Glutamatergic neuron (in vitro differentiated cells): ENCODE data around the gene RPIA. TPM values are rescaled to one million over a fixed set of nuclear protein-coding genes. Genes with fewer than 3 reads are reported as not detected.
"Not testable (repeated sequence)": the region's sequence is repeated elsewhere in the genome, so short reads cannot be mapped to it uniquely, and the experiment has no call there.

Source experiments
- DNase-seq: peaks from one replicate; pipeline ENCODE4 v3.0.0; 2022
- H3K27ac Mint-ChIP-seq: one replicate; pipeline ENCODE4 v1.8.0; 2020; ENCODE audit warnings: mild to moderate bottlenecking, mixed read lengths, inconsistent platforms; ENCODE audit not compliant: unreplicated experiment
- H3K27me3 Mint-ChIP-seq: one replicate; pipeline ENCODE4 v1.8.0; 2020; ENCODE audit warnings: mild to moderate bottlenecking, moderate library complexity, mixed read lengths, inconsistent platforms; ENCODE audit not compliant: unreplicated experiment
- H3K36me3 Mint-ChIP-seq: one replicate; pipeline ENCODE4 v1.8.0; 2020; ENCODE audit warnings: mild to moderate bottlenecking, mixed read lengths, inconsistent platforms; ENCODE audit not compliant: unreplicated experiment
- H3K4me1 Mint-ChIP-seq: one replicate; pipeline ENCODE4 v1.8.0; 2020; ENCODE audit warnings: mild to moderate bottlenecking, low read depth, mixed read lengths, inconsistent platforms; ENCODE audit not compliant: unreplicated experiment
- H3K4me3 Mint-ChIP-seq: one replicate; pipeline ENCODE4 v1.8.0; 2020; ENCODE audit warnings: mild to moderate bottlenecking, mixed read lengths, inconsistent platforms; ENCODE audit not compliant: unreplicated experiment
- H3K9me3 Mint-ChIP-seq: one replicate; pipeline ENCODE4 v1.8.0; 2020; ENCODE audit warnings: mild to moderate bottlenecking, moderate library complexity, mixed read lengths, inconsistent platforms; ENCODE audit not compliant: unreplicated experiment
- CTCF ChIP-seq: fragments of 200-600 bp; sonication (generic); IDR thresholded peaks from one replicate; pipeline ENCODE4 v1.5.0; 2021; ENCODE audit not compliant: partially characterized antibody, unreplicated experiment
- total RNA-seq: library from RNA; stranded (reverse); fragmentation: NEBNext Ultra II Directional; extraction: Animal tissue kit (Norgen Biotek cat#: 25700); gene quantifications from one replicate; pipeline ENCODE4 v1.2.1, GENCODE V29; 2021; ENCODE audit not compliant: unreplicated experiment

The RPIA gene
- total RNA-seq, 1 donor from 2014 or later, result 8.1 TPM

GRCh38 chr2:88764850-88765153 lies 73.3 kb downstream of the RPIA start:
- Mint-ChIP-seq H3K4me1 (no peaks in the 10 kb centered on the region), H3K27ac (no peak overlapping the region)
- no peak for DNase-seq

GRCh38 chr2:88765154-88765888 lies 73.8 kb downstream of the RPIA start:
- H3K4me3 Mint-ChIP-seq, result peak overlapping the region; percentile 90
- peaks cover 3% of the 10 kb centered on the region for H3K9me3 Mint-ChIP-seq
- DNase-seq, result peak; percentile 68
- H3K27me3 Mint-ChIP-seq, result peaks cover 6% of the 10 kb centered on the region
- no peak for TF ChIP-seq CTCF
- H3K4me1 Mint-ChIP-seq, result no peaks in the 10 kb centered on the region
- H3K27ac Mint-ChIP-seq, result no peak overlapping the region
- H3K36me3 Mint-ChIP-seq, result peaks cover 3% of the 10 kb centered on the region

More at GRCh38 chr2:88764850-88765153, 73.3 kb downstream of the RPIA start:
- Mint-ChIP-seq H3K27me3 (peaks cover 6% of the 10 kb centered on the region), H3K4me3 (no peak overlapping the region), H3K9me3 (peaks cover 3% of the 10 kb centered on the region), H3K36me3 (peaks cover 7% of the 10 kb centered on the region)
- TF ChIP-seq CTCF, result no peak

- peak overlapping the region; percentile 90 for H3K4me3 Mint-ChIP-seq
- H3K4me1 Mint-ChIP-seq, DNase-seq, H3K9me3 Mint-ChIP-seq, H3K36me3 Mint-ChIP-seq, H3K27me3 Mint-ChIP-seq, H3K27ac Mint-ChIP-seq: not testable (repeated sequence)
Observed at GRCh38 chr2:88765889-88766481, 74.5 kb downstream of the RPIA start.

GRCh38 chr2:88770016-88770415 lies 78.5 kb downstream of the RPIA start:
- DNase-seq, result no peak
- no peak for TF ChIP-seq CTCF
- H3K4me3 Mint-ChIP-seq, result no peak overlapping the region
- no peaks in the 10 kb centered on the region for H3K9me3 Mint-ChIP-seq
- H3K27ac Mint-ChIP-seq, result no peak overlapping the region
- H3K36me3 Mint-ChIP-seq, result no peaks in the 10 kb centered on the region
- H3K4me1 Mint-ChIP-seq, result no peaks in the 10 kb centered on the region
- no peaks in the 10 kb centered on the region for H3K27me3 Mint-ChIP-seq

- not testable (repeated sequence) for H3K27ac Mint-ChIP-seq, H3K4me3 Mint-ChIP-seq, DNase-seq, H3K9me3 Mint-ChIP-seq, H3K27me3 Mint-ChIP-seq, H3K36me3 Mint-ChIP-seq, H3K4me1 Mint-ChIP-seq
Observed at GRCh38 chr2:88773233-88774028, 82.0 kb downstream of the RPIA start.

GRCh38 chr2:88789213-88789612 lies 97.7 kb downstream of the RPIA start:
- H3K27ac Mint-ChIP-seq, H3K27me3 Mint-ChIP-seq, H3K4me1 Mint-ChIP-seq, DNase-seq, H3K36me3 Mint-ChIP-seq, H3K9me3 Mint-ChIP-seq, H3K4me3 Mint-ChIP-seq: not testable (repeated sequence)

GRCh38 chr2:88795932-88796331 lies 104.5 kb downstream of the RPIA start:
- H3K27me3 Mint-ChIP-seq, DNase-seq: not testable (repeated sequence)

GRCh38 chr2:88796523-88796922 lies 105.0 kb downstream of the RPIA start:
- H3K27ac Mint-ChIP-seq, H3K4me3 Mint-ChIP-seq, H3K9me3 Mint-ChIP-seq, DNase-seq, H3K36me3 Mint-ChIP-seq, H3K27me3 Mint-ChIP-seq, H3K4me1 Mint-ChIP-seq: not testable (repeated sequence)

More at GRCh38 chr2:88795932-88796331, 104.5 kb downstream of the RPIA start:
- not testable (repeated sequence) for H3K9me3 Mint-ChIP-seq, H3K4me1 Mint-ChIP-seq, H3K4me3 Mint-ChIP-seq, H3K27ac Mint-ChIP-seq, H3K36me3 Mint-ChIP-seq

- H3K27ac Mint-ChIP-seq, H3K4me1 Mint-ChIP-seq, H3K36me3 Mint-ChIP-seq, H3K9me3 Mint-ChIP-seq, H3K27me3 Mint-ChIP-seq, DNase-seq, H3K4me3 Mint-ChIP-seq: not testable (repeated sequence)
Observed at GRCh38 chr2:88797164-88797563, 105.7 kb downstream of the RPIA start.
